Endothelial cell of umbilical vein (primary cell): Measurements from ENCODE around the gene SLC12A6. TPM values are rescaled to one million over a fixed set of nuclear protein-coding genes. Genes with fewer than 3 reads are reported as not detected.

Experiments
- BruUV-seq: library from RNA; stranded (reverse); fragments of 400-500 nt; replicated peaks from 2 replicates; lab custom pipeline; 2021; lab: Mats Ljungman, UMichigan
- CTCF ChIA-PET: fragments of 300-600, 350-600 bp; sonication (Branson Sonifier 250); formaldehyde crosslinking; loops from one replicate; lab custom pipeline; 2021; ENCODE audit warnings: antibody characterized with exemption, inconsistent platforms; lab: Charles Lee
- POLR2A ChIA-PET: fragments of 300-600, 350-600 bp; sonication (Branson Sonifier 250); formaldehyde crosslinking; loops from one replicate; lab custom pipeline; 2021; ENCODE audit warnings: antibody characterized with exemption, inconsistent platforms; lab: Charles Lee
- DNase-seq: peaks from one replicate; pipeline ENCODE4 v3.0.0-alpha.2; 2011; ENCODE audit warnings: low read depth, low spot score
- FAIRE-seq: peaks from 2 replicates; lab custom pipeline; 2011; peaks lifted over from hg19 to GRCh38; lab: Jason Lieb, UNC
- H2AFZ ChIP-seq: 2 replicates; pipeline ENCODE4 v1.6.0; 2012; ENCODE audit warnings: low read depth, low read length, control low read depth, inconsistent platforms
- H3K27ac ChIP-seq: 2 replicates; pipeline ENCODE4 v1.5.1; 2011; ENCODE audit warnings: low read depth, mild to moderate bottlenecking, control low read depth, low read length, moderate library complexity; ENCODE audit not compliant: insufficient read depth
- H3K27me3 ChIP-seq, 2 experiments: 2 replicates each; pipeline versions ENCODE4 v1.6.0 to v1.6.1; 2011; ENCODE audit warnings: low read length in 2 of 2, mixed read lengths in 1 of 2; ENCODE audit not compliant: control insufficient read depth in 2 of 2, insufficient read depth in 2 of 2
- H3K36me3 ChIP-seq, 2 experiments: 2 replicates in 1 of 2; 3 replicates in 1 of 2; pipeline ENCODE4 v1.5.1; 2011; ENCODE audit warnings: low read length in 2 of 2, mild to moderate bottlenecking in 1 of 2, moderate library complexity in 1 of 2; ENCODE audit not compliant: control insufficient read depth in 2 of 2, insufficient read depth in 2 of 2; ENCODE audit errors: extremely low read depth in 1 of 2
- H3K4me1 ChIP-seq: 3 replicates; pipeline ENCODE4 v1.5.1; 2011; ENCODE audit warnings: mild to moderate bottlenecking, low read length; ENCODE audit not compliant: control insufficient read depth, insufficient read depth; ENCODE audit errors: extremely low read depth
- H3K4me2 ChIP-seq: 2 replicates; pipeline ENCODE4 v1.6.1; 2011; ENCODE audit warnings: low read length, control low read depth, mixed read lengths; ENCODE audit not compliant: insufficient read depth
- H3K4me3 ChIP-seq, 3 experiments: fragments of 200-600 bp in 1 of 3; sonication (generic), shearing (Covaris generic) in 1 of 3; replicated peaks in 1 of 3; 2 replicates each; pipeline ENCODE4 v1.5.1; 2011 to 2016; ENCODE audit warnings: control low read depth in 3 of 3, low read length in 3 of 3, mild to moderate bottlenecking in 2 of 3, inconsistent platforms in 1 of 3, low read depth in 1 of 3, moderate library complexity in 1 of 3; ENCODE audit not compliant: insufficient read depth in 1 of 3
- H3K79me2 ChIP-seq: 2 replicates; pipeline ENCODE4 v1.6.0; 2012; ENCODE audit warnings: low read length, inconsistent platforms; ENCODE audit not compliant: control insufficient read depth, insufficient read depth
- H3K9ac ChIP-seq: replicated peaks from 2 replicates; pipeline ENCODE3; 2011; ENCODE audit warnings: low read length, control low read depth; ENCODE audit not compliant: insufficient read depth; ENCODE audit errors: extremely low read depth
- H3K9me1 ChIP-seq: replicated peaks from 3 replicates; pipeline ENCODE4 v1.6.0; 2011; ENCODE audit warnings: mild to moderate bottlenecking, low read length; ENCODE audit not compliant: control insufficient read depth, insufficient read depth; ENCODE audit errors: extremely low read depth
- H3K9me3 ChIP-seq: replicated peaks from 2 replicates; pipeline ENCODE4 v1.5.1; 2012; ENCODE audit warnings: low read length, inconsistent platforms; ENCODE audit not compliant: control insufficient read depth, insufficient read depth
- H4K20me1 ChIP-seq: replicated peaks from 2 replicates; pipeline ENCODE3; 2011; ENCODE audit warnings: mild to moderate bottlenecking, low read length; ENCODE audit not compliant: control insufficient read depth, insufficient read depth; ENCODE audit errors: extremely low read depth
- EZH2 ChIP-seq: IDR thresholded peaks from 2 replicates; pipeline ENCODE4 v1.6.1; 2012; ENCODE audit warnings: borderline replicate concordance, low read depth, mild to moderate bottlenecking, moderate library complexity, low read length, inconsistent platforms; ENCODE audit not compliant: severe bottlenecking
- FOS ChIP-seq: IDR thresholded peaks from 2 replicates; pipeline ENCODE4 v1.6.1; 2011; ENCODE audit warnings: mild to moderate bottlenecking, low read length, moderate library complexity, borderline replicate concordance; ENCODE audit not compliant: insufficient read depth
- GATA2 ChIP-seq: IDR thresholded peaks from 2 replicates; pipeline ENCODE4 v1.7.0; 2011; ENCODE audit warnings: low read depth, mild to moderate bottlenecking, moderate library complexity, mixed read lengths, low read length; ENCODE audit not compliant: insufficient read length, insufficient read depth
- JUN ChIP-seq: IDR thresholded peaks from 2 replicates; pipeline ENCODE4 v1.6.1; 2011; ENCODE audit warnings: borderline replicate concordance, low read depth; ENCODE audit not compliant: insufficient read length, insufficient read depth
- MYC ChIP-seq: IDR thresholded peaks from one replicate; pipeline ENCODE4 v1.6.1; 2011; ENCODE audit warnings: mild to moderate bottlenecking, low read depth, low read length
- POLR2A ChIP-seq: IDR thresholded peaks from 2 replicates; pipeline ENCODE4 v1.6.1; 2012; ENCODE audit warnings: low read depth, mild to moderate bottlenecking, control low read depth, low read length
- POLR2AphosphoS5 ChIP-seq: IDR thresholded peaks from 2 replicates; pipeline ENCODE4 v1.6.1; 2012; ENCODE audit warnings: low read depth, mild to moderate bottlenecking, control low read depth, low read length, moderate library complexity; ENCODE audit not compliant: insufficient read depth
- dilution Hi-C: fragments of 300-500 bp; cut with MboI; formaldehyde crosslinking; loops from one replicate; pipeline ENCODE4 v1.15.0; 2019; ENCODE audit warnings: low sequenced_read_pairs; ENCODE audit not compliant: extremely low pct_ligation_motif_present
- intact Hi-C: fragments of 100-400 bp; cut with micrococcal nuclease; formaldehyde crosslinking; loops from one replicate; pipeline ENCODE4 v1.10.0; 2022
- polyA plus RNA-seq, 4 experiments: library from polyadenylated mRNA; depleted of rRNA in 3 of 4; stranded (reverse) in 3 of 4; unstranded in 1 of 4; fragments of >200 nt; gene quantifications; 2 replicates each; pipeline versions ENCODE4 v1.2.1 to v1.2.3, GENCODE V29; 2011 to 2012; ENCODE audit warnings: missing spikeins in 1 of 4
- total RNA-seq: library from RNA; stranded (reverse); gene quantifications from 2 replicates; pipeline ENCODE4 v1.2.3, GENCODE V29; 2021
- TF ChIP-seq, protein P1 (sequence below), 2 donors: IDR thresholded peaks; 1 replicate in 1 of 2; 2 replicates in 1 of 2; pipeline ENCODE4 v1.5.1; 2011; ENCODE audit warnings: low read length in 2 of 2, mild to moderate bottlenecking in 2 of 2, moderate library complexity in 2 of 2, control low read depth in 1 of 2, inconsistent platforms in 1 of 2, low read depth in 1 of 2; ENCODE audit not compliant: insufficient read depth in 1 of 2; ENCODE audit errors: extremely low read depth in 1 of 2
- TF ChIP-seq, protein P2 (sequence below): IDR thresholded peaks from 2 replicates; pipeline ENCODE4 v1.6.1; 2011; ENCODE audit not compliant: insufficient read depth, insufficient read length

The SLC12A6 gene
- total and polyA plus RNA-seq, 2 donors (not counting 3 experiments of a cell fraction or from before 2014, with no cell fraction given), result 21.4 to 27.1 TPM

DNA sequence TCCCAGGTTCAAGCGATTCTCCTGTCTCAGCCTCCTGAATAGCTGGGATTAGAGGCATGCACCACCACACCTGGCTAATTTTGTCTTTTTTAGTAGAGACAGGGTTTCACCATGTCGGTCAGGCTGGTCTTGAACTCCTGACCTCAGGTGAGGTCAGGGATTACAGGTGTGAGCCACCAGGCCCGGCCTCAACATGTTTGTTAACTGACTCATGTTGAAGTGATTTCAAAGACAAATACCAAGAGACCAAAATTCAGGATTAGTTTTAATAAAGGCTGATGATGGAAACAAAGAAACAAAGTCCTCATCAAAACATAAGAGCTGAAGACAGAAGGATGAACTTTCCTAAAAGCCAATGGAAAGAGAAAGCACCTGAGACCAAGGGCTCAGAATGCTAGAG lies 36.5 kb downstream of the SLC12A6 start:
- H3K9ac ChIP-seq, result no peak overlapping the region
- no TSS peak for BruUV-seq
- POLR2A ChIA-PET, result no interaction called here
- H3K79me2 ChIP-seq, result peaks cover 2% of the 10 kb centered on the region
- no peak overlapping the region for H3K27ac ChIP-seq
- H3K9me1 ChIP-seq, result no peaks in the 10 kb centered on the region
- no peak for FAIRE-seq
- no peak overlapping the region for H3K4me2 ChIP-seq
- CTCF ChIA-PET, result no interaction called here
- no peaks in the 10 kb centered on the region for H3K36me3 ChIP-seq
- no peaks in the 10 kb centered on the region for H3K9me3 ChIP-seq
- H3K4me3 ChIP-seq, result no peak overlapping the region
- intact Hi-C loops, result no loop called here
- dilution Hi-C loops, result no loop called here
- H3K4me1 ChIP-seq, result no peaks in the 10 kb centered on the region
- no peaks in the 10 kb centered on the region for H3K27me3 ChIP-seq
- TF ChIP-seq POLR2AphosphoS5, result no peak
- TF ChIP-seq POLR2A, result no peak
- TF ChIP-seq, protein P1, sequence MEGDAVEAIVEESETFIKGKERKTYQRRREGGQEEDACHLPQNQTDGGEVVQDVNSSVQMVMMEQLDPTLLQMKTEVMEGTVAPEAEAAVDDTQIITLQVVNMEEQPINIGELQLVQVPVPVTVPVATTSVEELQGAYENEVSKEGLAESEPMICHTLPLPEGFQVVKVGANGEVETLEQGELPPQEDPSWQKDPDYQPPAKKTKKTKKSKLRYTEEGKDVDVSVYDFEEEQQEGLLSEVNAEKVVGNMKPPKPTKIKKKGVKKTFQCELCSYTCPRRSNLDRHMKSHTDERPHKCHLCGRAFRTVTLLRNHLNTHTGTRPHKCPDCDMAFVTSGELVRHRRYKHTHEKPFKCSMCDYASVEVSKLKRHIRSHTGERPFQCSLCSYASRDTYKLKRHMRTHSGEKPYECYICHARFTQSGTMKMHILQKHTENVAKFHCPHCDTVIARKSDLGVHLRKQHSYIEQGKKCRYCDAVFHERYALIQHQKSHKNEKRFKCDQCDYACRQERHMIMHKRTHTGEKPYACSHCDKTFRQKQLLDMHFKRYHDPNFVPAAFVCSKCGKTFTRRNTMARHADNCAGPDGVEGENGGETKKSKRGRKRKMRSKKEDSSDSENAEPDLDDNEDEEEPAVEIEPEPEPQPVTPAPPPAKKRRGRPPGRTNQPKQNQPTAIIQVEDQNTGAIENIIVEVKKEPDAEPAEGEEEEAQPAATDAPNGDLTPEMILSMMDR (IDR thresholded peaks at IDR 0.05; ENCODE audit: extremely low read depth in 1 of 2, insufficient read depth in 1 of 2, low read depth in 1 of 2, low read length in 2 of 2), result no peak
- TF ChIP-seq GATA2, result no peak
- TF ChIP-seq FOS, result no peak
- TF ChIP-seq, protein P2, sequence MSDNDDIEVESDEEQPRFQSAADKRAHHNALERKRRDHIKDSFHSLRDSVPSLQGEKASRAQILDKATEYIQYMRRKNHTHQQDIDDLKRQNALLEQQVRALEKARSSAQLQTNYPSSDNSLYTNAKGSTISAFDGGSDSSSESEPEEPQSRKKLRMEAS, result no peak
- TF ChIP-seq JUN, result no peak
- no peak for TF ChIP-seq EZH2
- no peak for TF ChIP-seq MYC
- no peaks in the 10 kb centered on the region for H4K20me1 ChIP-seq
- no peak for DNase-seq
- H2AFZ ChIP-seq, result no peak overlapping the region
